Testis (tissue), 3 donors: ENCODE measurements around the gene RAB22A. TPM values are rescaled to one million over a fixed set of nuclear protein-coding genes. Genes with fewer than 3 reads are reported as not detected.

ENCODE experiments used
- DNase-seq: peaks from one replicate; pipeline ENCODE4 v3.0.0-alpha.2; 2019
- H3K27ac ChIP-seq, 2 donors: fragments of 200-600 bp; sonication (generic); one replicate each; pipeline ENCODE4 v1.5.1; 2019
- H3K27me3 ChIP-seq: fragments of 200-600 bp; sonication (generic); one replicate; pipeline ENCODE4 v1.5.1; 2019
- H3K36me3 ChIP-seq: fragments of 200-600 bp; sonication (generic); one replicate; pipeline ENCODE4 v1.5.1; 2017; ENCODE audit warnings: low read depth; ENCODE audit errors: missing control alignments
- H3K4me1 ChIP-seq: fragments of 200-600 bp; sonication (generic); one replicate; pipeline ENCODE4 v1.5.1; 2019
- H3K4me3 ChIP-seq, 2 donors: fragments of 200-600 bp; sonication (generic); one replicate each; pipeline ENCODE4 v1.5.1; 2017 to 2019
- H3K9me3 ChIP-seq: fragments of 200-600 bp; sonication (generic); one replicate; pipeline ENCODE4 v1.5.1; 2017
- CTCF ChIP-seq, 3 experiments: fragments of 450-650 bp in 2 of 3; fragments of 200-600 bp in 1 of 3; sonication (generic) in 1 of 3; IDR thresholded peaks; one replicate each; pipeline ENCODE4 v1.5.1; 2016 to 2019; ENCODE audit warnings: antibody characterized with exemption in 3 of 3, mild to moderate bottlenecking in 2 of 3, moderate library complexity in 1 of 3
- POLR2A ChIP-seq: fragments of 450-650 bp; IDR thresholded peaks from one replicate; pipeline ENCODE4 v1.6.1; 2017; ENCODE audit warnings: antibody characterized with exemption, mild to moderate bottlenecking, moderate library complexity
- WGBS, 2 donors: methylation state at CpG; one replicate each; pipeline ENCODE4 v1.1.5; 2018; 5-methylcytosine and 5-hydroxymethylcytosine counted together
- intact Hi-C: fragments of 100-400 bp; cut with DNase I; formaldehyde crosslinking; loops from one replicate; pipeline ENCODE4 v1.15.1; 2023; ENCODE audit warnings: low total_unique reads
- polyA plus RNA-seq: library from polyadenylated mRNA; stranded (reverse); fragments of 350-450 nt; fragmentation: Illumina TruSeq; extraction: RNeasy Lipid Tissue Mini Kit (QIAGEN cat#74804); gene quantifications from one replicate; pipeline ENCODE4 v1.2.3, GENCODE V29; 2014; ENCODE audit warnings: low read depth, low replicate concordance; ENCODE audit not compliant: insufficient read depth
- total RNA-seq, 2 donors: library from RNA; depleted of rRNA; stranded (reverse); fragments of >200 nt; gene quantifications; one replicate each; pipeline ENCODE4 v1.2.3, GENCODE V29; 2016

Gene RAB22A
- total and polyA plus RNA-seq, 3 donors from 2014 or later = 11.2 to 20.8 (median 19.2) TPM

GRCh38 chr20:58388028-58388601 is 78.6 kb downstream of the RAB22A start:
- peak overlapping the region in 1 of 2 donors; percentile 92 for H3K27ac ChIP-seq
- intact Hi-C loops = no loop called here
- H3K4me3 ChIP-seq = peak overlapping the region; percentile 94 to 96

DNA sequence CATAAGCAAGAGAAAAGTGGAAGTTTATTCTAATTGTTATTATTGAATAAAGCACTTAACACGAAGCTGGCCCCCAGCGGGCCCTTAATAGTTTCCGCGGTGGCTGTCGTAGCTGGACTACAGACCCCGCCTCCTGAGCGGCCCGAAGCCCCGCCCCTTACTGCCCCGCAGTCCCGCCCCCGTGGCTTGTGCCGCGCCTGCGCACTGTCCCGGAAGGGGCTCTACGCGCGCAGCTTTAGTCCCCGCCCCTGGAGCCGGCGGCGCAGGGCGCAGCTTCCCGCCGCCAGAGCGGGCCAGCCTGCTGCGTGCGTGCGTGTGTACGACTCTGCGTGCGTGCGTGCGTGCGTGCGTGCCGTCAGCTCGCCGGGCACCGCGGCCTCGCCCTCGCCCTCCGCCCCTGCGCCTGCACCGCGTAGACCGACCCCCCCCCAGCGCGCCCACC is 79.4 kb downstream of the RAB22A start, which contains the start of gene VAPB:
Gene VAPB (plus strand): TSS at position 348 of the 442 bp plus-strand sequence. CDS start 231 bp downstream, outside the sequence.
- peak within 1 kb of the TSS; percentile 94 to 96 for H3K4me3 ChIP-seq
- peaks cover 11% of the 10 kb centered on the region for H3K4me1 ChIP-seq
- peak; percentile 95 for DNase-seq
- 0 to 1% methylated on average over 19 to 46 of the region's 51 CpGs for WGBS, 2 donors
- intact Hi-C loops = no loop called here
- no peaks in the 10 kb centered on the region for H3K27me3 ChIP-seq
- no peaks in the 10 kb centered on the region for H3K36me3 ChIP-seq
- TF ChIP-seq POLR2A (peak; percentile 59), CTCF (IDR thresholded peaks at IDR 0.05) (no peak)
- H3K27ac ChIP-seq = peak within 1 kb of the TSS; percentile 92 to 93
- H3K9me3 ChIP-seq = no peaks in the 10 kb centered on the region

More at GRCh38 chr20:58388028-58388601, 78.6 kb downstream of the RAB22A start:
- 62 to 63% methylated on average over 4 of the region's 4 CpGs for WGBS, 2 donors
- no peaks in the 10 kb centered on the region for H3K36me3 ChIP-seq
- H3K9me3 ChIP-seq = no peaks in the 10 kb centered on the region
- TF ChIP-seq POLR2A (no peak), CTCF (IDR thresholded peaks at IDR 0.05) (no peak)
- peaks cover 11% of the 10 kb centered on the region for H3K4me1 ChIP-seq
- DNase-seq = no peak
- no peaks in the 10 kb centered on the region for H3K27me3 ChIP-seq

- Histone ChIP-seq H3K9me3 (no peaks in the 10 kb centered on the region), H3K4me1 (peaks cover 11% of the 10 kb centered on the region), H3K36me3 (no peaks in the 10 kb centered on the region), H3K27ac (peak overlapping the region; percentile 92 to 93), H3K27me3 (no peaks in the 10 kb centered on the region), H3K4me3 (peak overlapping the region; percentile 94 to 96)
- peak; percentile 42 for DNase-seq
- WGBS, 2 donors = 0% methylated on average over 1 to 56 of the region's 56 CpGs
- TF ChIP-seq POLR2A = no peak
- TF ChIP-seq CTCF (IDR thresholded peaks at IDR 0.05) = no peak
- intact Hi-C loops = no loop called here
Measured at GRCh38 chr20:58389324-58389967, 79.9 kb downstream of the RAB22A start.

GRCh38 chr20:58389968-58390658 is 80.6 kb downstream of the RAB22A start:
- TF ChIP-seq POLR2A = no peak
- TF ChIP-seq CTCF (IDR thresholded peaks at IDR 0.05) = no peak
- intact Hi-C loops = no loop called here
- no peaks in the 10 kb centered on the region for H3K36me3 ChIP-seq
- no peaks in the 10 kb centered on the region for H3K9me3 ChIP-seq
- H3K27ac ChIP-seq = peak overlapping the region; percentile 92 to 93
- peaks cover 11% of the 10 kb centered on the region for H3K4me1 ChIP-seq
- peak overlapping the region; percentile 94 to 96 for H3K4me3 ChIP-seq
- H3K27me3 ChIP-seq = no peaks in the 10 kb centered on the region
- WGBS, 2 donors = 50 to 61% methylated on average over 17 of the region's 17 CpGs
- DNase-seq = no peak
